Hypothalamus (tissue), 51 donors: ENCODE results near the gene KDM6B.
"Not testable (repeated sequence)": the region's sequence is repeated elsewhere in the genome, so short reads cannot be mapped to it uniquely, and the experiment has no call there.

Source experiments
- DNase-seq, 51 donors: peaks; one replicate each; lab custom pipeline; 2025; lab: John Stamatoyannopoulos, UW

KDM6B gene, protein sequence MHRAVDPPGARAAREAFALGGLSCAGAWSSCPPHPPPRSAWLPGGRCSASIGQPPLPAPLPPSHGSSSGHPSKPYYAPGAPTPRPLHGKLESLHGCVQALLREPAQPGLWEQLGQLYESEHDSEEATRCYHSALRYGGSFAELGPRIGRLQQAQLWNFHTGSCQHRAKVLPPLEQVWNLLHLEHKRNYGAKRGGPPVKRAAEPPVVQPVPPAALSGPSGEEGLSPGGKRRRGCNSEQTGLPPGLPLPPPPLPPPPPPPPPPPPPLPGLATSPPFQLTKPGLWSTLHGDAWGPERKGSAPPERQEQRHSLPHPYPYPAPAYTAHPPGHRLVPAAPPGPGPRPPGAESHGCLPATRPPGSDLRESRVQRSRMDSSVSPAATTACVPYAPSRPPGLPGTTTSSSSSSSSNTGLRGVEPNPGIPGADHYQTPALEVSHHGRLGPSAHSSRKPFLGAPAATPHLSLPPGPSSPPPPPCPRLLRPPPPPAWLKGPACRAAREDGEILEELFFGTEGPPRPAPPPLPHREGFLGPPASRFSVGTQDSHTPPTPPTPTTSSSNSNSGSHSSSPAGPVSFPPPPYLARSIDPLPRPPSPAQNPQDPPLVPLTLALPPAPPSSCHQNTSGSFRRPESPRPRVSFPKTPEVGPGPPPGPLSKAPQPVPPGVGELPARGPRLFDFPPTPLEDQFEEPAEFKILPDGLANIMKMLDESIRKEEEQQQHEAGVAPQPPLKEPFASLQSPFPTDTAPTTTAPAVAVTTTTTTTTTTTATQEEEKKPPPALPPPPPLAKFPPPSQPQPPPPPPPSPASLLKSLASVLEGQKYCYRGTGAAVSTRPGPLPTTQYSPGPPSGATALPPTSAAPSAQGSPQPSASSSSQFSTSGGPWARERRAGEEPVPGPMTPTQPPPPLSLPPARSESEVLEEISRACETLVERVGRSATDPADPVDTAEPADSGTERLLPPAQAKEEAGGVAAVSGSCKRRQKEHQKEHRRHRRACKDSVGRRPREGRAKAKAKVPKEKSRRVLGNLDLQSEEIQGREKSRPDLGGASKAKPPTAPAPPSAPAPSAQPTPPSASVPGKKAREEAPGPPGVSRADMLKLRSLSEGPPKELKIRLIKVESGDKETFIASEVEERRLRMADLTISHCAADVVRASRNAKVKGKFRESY (N-terminal part only)

GRCh38 chr17:7833795-7834541 is at the start of gene KDM6B:
TSS of gene KDM6B (plus strand) at chr17:7834217. CDS start at chr17:7845555, 11,338 bp downstream.
- peak in 47 of 51 donors; percentile 35 to 94 (median 77) for DNase-seq

DNA sequence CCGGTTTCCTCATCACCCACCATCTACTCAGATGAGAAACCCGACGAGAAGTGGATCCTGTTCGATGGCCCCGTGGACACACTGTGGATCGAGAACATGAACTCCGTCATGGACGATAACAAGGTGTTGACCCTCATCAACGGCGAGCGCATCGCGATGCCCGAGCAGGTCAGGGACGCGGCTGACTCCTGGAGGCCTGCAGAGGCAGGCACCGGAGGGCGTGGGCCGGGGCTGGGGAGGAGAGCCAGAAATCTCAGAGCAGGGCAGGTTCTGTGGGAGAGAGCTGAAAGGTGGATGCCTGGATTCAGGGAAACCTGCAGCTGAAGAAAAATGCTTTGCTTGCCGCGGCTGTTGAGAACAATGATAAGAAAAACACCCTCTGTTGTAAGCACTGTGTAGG is 47.2 kb upstream of the KDM6B start:
- DNase-seq, result no peak

DNA sequence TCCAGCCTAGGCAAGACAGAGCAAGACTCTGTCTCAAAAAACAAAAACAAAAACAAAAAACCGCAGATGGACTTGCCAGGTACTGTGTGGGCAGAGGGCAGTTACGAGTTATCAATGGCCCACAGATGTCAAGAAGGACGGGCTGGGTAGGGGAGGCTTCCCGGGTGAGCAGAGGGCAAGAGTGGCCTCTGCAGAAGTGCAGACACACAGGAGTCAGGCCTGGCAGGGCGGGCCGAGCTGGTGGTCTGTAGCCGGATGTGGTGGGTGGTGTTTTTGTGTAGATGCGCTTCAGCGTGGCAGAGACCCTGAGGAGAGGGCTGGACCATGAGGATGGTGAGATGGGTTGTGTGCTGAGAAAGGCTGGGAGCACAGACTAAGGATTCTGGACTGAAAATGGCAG is 44.9 kb upstream of the KDM6B start:
- no peak for DNase-seq

GRCh38 chr17:7790150-7790549 is 43.9 kb upstream of the KDM6B start:
- DNase-seq, result no peak

DNA sequence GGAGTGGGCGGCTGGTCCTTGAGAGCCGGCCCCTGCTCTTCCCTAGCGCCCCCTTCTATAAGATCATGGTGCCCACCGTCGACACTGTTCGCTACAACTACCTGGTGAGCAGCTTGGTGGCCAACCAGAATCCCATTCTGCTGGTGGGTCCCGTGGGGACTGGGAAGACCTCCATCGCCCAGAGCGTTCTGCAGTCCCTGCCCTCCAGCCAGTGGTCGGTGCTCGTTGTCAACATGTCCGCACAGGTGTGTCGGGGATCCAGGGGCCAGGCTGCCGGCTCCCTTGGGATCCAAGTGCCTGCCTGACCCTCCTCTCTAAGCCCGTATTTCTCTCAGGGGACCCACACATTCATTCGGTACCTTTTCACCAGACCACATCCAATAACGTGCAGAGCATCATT is 41.4 kb upstream of the KDM6B start:
- DNase-seq, result no peak

DNA sequence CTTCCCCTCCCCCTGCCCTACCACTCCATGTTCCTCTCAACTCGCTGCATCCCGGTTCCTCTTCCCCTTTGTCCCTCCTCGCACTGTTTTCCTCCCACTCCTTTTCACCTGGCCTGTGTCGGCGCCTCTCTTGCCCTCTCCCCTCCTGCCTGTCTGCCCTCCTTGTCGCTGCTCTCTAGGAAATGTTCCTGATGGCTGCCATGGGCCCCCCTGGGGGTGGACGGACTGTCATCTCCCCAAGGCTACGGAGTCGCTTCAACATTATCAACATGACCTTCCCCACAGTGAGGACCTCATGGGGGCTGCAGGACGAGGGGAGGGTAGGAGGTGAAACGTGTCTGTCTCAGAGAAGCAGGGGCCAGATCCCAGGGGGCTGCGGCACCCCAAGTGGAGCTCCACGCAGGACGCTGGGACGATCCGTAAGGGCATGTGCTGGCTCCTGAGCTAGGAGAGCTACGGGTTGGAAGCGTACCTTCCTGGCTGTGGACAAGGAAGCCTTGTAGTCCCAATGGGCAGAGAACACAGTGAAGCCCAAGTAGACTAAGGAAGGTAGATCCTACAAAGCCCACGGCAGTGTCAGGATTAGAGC is 39.8 kb upstream of the KDM6B start:
- DNase-seq, result no peak

GRCh38 chr17:7797976-7798375 is 36.0 kb upstream of the KDM6B start:
- DNase-seq, result no peak

- DNase-seq, result no peak
Observed at GRCh38 chr17:7798839-7799238, 35.2 kb upstream of the KDM6B start.

- DNase-seq, result no peak
Observed at GRCh38 chr17:7803981-7804380, 30.0 kb upstream of the KDM6B start.

- no peak for DNase-seq
Observed at GRCh38 chr17:7806587-7806986, 27.4 kb upstream of the KDM6B start.

- DNase-seq, result no peak
Observed at GRCh38 chr17:7807206-7807605, 26.8 kb upstream of the KDM6B start.

DNA sequence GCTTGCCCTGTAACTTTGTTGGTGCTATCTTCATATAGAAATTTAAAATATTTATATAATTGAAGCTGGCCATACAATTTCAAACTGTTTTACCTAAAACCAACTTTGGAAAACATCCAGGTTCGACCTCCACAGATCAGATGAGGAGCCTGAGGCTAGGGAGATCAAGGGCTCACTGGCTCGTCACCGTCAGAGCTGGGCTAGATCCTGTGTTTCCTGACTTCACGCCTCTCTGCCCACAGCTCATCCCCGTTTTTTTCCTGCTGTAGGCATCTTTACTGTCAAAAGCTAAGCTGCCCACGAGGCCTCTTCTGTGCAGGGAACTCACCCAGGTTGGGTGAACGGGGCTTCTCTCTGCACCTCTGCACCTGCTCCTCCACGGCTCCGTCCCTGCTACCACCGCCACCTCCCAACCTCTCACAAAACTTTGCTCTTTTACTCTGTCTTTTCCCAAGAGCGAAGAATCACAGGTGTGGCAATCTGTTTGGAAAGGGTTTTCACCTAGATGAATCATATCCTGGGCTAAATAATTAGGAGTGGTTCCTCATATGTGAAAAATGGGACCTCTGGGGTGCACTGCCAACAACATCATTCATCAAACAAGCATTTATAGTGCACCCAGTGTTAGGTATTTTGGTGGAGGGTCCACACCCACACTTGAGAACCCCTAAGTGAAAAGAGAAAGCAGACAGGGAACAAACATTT is 24.8 kb upstream of the KDM6B start:
- no peak for DNase-seq

DNA sequence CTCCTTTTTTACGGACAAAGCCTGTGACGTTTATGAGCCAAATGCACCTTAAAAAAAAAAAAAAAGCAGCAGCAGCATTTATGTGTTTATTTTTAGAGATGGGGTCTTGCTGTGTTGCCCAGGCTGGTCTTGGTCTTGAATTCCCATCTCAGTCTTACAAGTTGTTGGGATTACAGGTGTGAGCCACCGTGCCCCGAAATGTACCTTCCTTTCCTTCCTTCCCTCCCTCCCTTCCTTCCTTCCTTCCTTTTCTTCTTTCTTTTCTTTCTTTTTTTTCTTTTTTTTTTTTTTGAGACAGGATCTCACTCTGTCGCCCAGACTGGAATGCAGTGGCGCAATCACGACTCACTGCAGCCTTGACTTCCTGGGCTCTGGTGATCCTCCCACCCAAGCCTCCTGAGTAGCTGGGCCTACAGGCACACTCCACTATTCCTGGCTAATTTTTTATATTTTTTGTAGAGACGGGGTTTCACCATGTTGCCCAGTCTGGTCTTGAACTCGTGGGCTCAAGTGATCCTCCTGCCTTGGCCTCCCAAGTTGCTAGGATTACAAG is 24.1 kb upstream of the KDM6B start:
- not testable (repeated sequence) for DNase-seq

- DNase-seq, result no peak
Observed at GRCh38 chr17:7811251-7811650, 22.8 kb upstream of the KDM6B start.

DNA sequence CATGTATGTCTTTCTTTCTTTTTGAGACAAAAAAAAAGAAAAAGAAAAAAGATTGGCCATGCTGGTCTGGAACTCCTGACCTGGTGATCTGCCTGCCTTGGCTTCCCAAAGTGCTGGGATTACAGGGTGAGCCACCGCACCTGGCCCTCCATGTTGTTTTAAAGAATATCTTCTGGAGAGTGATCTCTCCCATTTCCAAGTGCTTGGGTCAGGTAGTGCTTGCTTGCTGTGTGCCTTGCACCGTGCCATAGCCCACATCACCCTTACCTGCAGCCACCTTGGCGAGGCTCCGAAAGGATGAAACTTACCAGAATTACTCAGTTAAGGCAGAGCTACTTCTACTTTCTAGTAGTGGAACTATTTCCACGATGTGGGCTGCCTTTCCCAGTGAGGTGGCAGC is 19.0 kb upstream of the KDM6B start:
- no peak for DNase-seq

DNA sequence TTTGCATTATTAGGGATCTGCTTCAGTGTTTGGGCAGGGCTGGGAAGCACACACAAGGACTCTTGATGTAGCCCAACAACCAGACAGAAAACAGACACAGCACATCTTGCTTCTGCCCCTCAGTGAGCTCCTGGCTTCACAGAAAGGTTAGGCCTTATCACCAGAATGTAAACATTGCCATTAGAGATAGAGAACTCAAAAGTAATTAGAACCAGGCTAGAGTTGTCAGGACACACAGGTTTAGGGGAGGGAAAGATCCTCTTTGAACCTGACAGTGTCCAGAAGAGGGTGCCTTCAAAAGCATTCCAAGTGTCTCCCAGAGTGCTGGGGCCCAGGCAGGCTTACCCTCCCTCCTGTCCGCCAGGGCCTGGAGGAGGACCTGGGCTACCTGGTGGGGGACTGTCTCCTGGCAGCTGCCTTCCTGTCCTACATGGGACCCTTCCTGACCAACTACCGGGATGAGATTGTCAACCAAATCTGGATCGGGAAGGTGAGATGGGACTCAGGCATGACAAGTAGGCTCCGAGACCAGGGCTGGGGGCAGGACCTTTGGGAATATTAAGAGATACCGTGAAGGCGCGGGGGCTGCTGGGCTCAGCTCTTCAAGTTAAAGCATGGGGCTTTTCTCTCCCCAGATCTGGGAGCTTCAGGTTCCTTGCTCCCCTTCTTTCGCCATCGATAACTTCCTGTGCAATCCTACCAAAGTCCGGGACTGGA is 16.9 kb upstream of the KDM6B start:
- no peak for DNase-seq

DNA sequence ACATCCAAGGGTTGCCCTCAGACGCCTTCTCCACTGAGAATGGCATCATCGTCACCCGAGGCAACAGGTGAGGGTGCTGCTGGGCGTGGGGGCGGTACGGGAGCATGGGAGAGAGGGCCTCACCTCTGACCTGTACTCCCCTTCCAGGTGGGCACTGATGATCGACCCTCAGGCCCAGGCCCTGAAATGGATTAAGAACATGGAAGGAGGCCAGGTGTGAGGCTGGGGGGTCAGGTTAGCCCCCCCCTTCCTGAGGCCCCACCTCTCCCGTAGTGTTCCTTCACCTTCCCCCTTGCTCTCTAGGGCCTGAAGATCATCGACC is 16.4 kb upstream of the KDM6B start:
- no peak for DNase-seq

GRCh38 chr17:7818026-7818425 is 16.0 kb upstream of the KDM6B start:
- no peak for DNase-seq
